ENCODE data around the gene TMEM175.
A peak's percentile ranks its signal among the peaks of the same experiment; 100 is the strongest.

TMEM175 gene

GRCh38 chr4:931960-932712 is at the start of gene TMEM175, which contains the start of gene GAK:
TSS of gene TMEM175 (plus strand) at chr4:932460. CDS start at chr4:947740, 15,280 bp downstream.
TSS of gene GAK (minus strand) at chr4:932316. CDS start at chr4:932187, 129 bp downstream.
- peak; percentile 91 for DNase-seq

- no peak for DNase-seq
Observed at GRCh38 chr4:882646-883045, 49.6 kb upstream of the TMEM175 start.

- no peak for DNase-seq
Observed at GRCh38 chr4:883377-884095, 48.7 kb upstream of the TMEM175 start.

GRCh38 chr4:884259-884658 is 48.0 kb upstream of the TMEM175 start:
- no peak for DNase-seq

- DNase-seq = no peak
Observed at GRCh38 chr4:884896-885295, 47.4 kb upstream of the TMEM175 start.

- DNase-seq = no peak
Observed at GRCh38 chr4:885353-885752, 46.9 kb upstream of the TMEM175 start.

GRCh38 chr4:886244-886643 is 46.0 kb upstream of the TMEM175 start:
- no peak for DNase-seq

- no peak for DNase-seq
Observed at GRCh38 chr4:887034-887763, 45.1 kb upstream of the TMEM175 start.

GRCh38 chr4:888029-888428 is 44.2 kb upstream of the TMEM175 start:
- no peak for DNase-seq

GRCh38 chr4:889516-889915 is 42.7 kb upstream of the TMEM175 start:
- no peak for DNase-seq

- DNase-seq = no peak
Observed at GRCh38 chr4:890036-890695, 42.1 kb upstream of the TMEM175 start.

- DNase-seq = no peak
Observed at GRCh38 chr4:891747-892146, 40.5 kb upstream of the TMEM175 start.

GRCh38 chr4:892780-893179 is 39.5 kb upstream of the TMEM175 start:
- DNase-seq = no peak

- DNase-seq = no peak
Observed at GRCh38 chr4:893276-893994, 38.8 kb upstream of the TMEM175 start.

- DNase-seq = no peak
Observed at GRCh38 chr4:893995-894705, 38.1 kb upstream of the TMEM175 start.

- DNase-seq = no peak
Observed at GRCh38 chr4:895596-895995, 36.7 kb upstream of the TMEM175 start.

GRCh38 chr4:896216-896615 is 36.0 kb upstream of the TMEM175 start:
- DNase-seq = no peak

GRCh38 chr4:896630-897029 is 35.6 kb upstream of the TMEM175 start:
- DNase-seq = no peak

GRCh38 chr4:898123-898522 is 34.1 kb upstream of the TMEM175 start:
- DNase-seq = no peak

GRCh38 chr4:898869-899555 is 33.2 kb upstream of the TMEM175 start:
- DNase-seq = no peak

GRCh38 chr4:899556-899906 is 32.7 kb upstream of the TMEM175 start:
- no peak for DNase-seq
